Measurements from ENCODE around the gene CRYGN.

The CRYGN gene

GRCh38 chr7:151405056-151405455 lies 34.9 kb downstream of the CRYGN start:
- no peak for DNase-seq

- DNase-seq, result no peak
Measured at GRCh38 chr7:151404216-151405011, 35.5 kb downstream of the CRYGN start.

GRCh38 chr7:151403764-151404163 lies 36.2 kb downstream of the CRYGN start:
- DNase-seq, result no peak

- no peak for DNase-seq
Measured at GRCh38 chr7:151402029-151402835, 37.7 kb downstream of the CRYGN start.

- no peak for DNase-seq
Measured at GRCh38 chr7:151400626-151401315, 39.2 kb downstream of the CRYGN start.

- DNase-seq, result no peak
Measured at GRCh38 chr7:151399906-151400305, 40.0 kb downstream of the CRYGN start.

GRCh38 chr7:151399305-151399601 lies 40.7 kb downstream of the CRYGN start:
- no peak for DNase-seq

- DNase-seq, result no peak
Measured at GRCh38 chr7:151398446-151399304, 41.3 kb downstream of the CRYGN start.

GRCh38 chr7:151397026-151397425 lies 42.9 kb downstream of the CRYGN start:
- DNase-seq, result no peak

GRCh38 chr7:151396328-151396970 lies 43.5 kb downstream of the CRYGN start:
- no peak for DNase-seq

GRCh38 chr7:151395036-151395367 lies 44.9 kb downstream of the CRYGN start:
- no peak for DNase-seq

GRCh38 chr7:151394076-151395035 lies 45.6 kb downstream of the CRYGN start:
- no peak for DNase-seq

GRCh38 chr7:151393031-151393977 lies 46.6 kb downstream of the CRYGN start:
- DNase-seq, result no peak

GRCh38 chr7:151392426-151392825 lies 47.5 kb downstream of the CRYGN start:
- no peak for DNase-seq

- no peak for DNase-seq
Measured at GRCh38 chr7:151392002-151392401, 47.9 kb downstream of the CRYGN start.

- no peak for DNase-seq
Measured at GRCh38 chr7:151391358-151391730, 48.6 kb downstream of the CRYGN start.

- DNase-seq, result no peak
Measured at GRCh38 chr7:151390598-151391357, 49.2 kb downstream of the CRYGN start.

- no peak for DNase-seq
Measured at GRCh38 chr7:151389768-151390597, 50.0 kb downstream of the CRYGN start.

Measured in GDM1 (cell line).